Raji (cell line): Measurements from ENCODE around the gene PTPRN2.

Experiments used
- POLR2A ChIP-seq: IDR thresholded peaks from 2 replicates; pipeline ENCODE4 v1.6.1; 2011; ENCODE audit warnings: low read depth, low read length, control low read depth; ENCODE audit not compliant: insufficient read depth

The PTPRN2 gene

GRCh38 chr7:157730614-157731013 is 857.0 kb downstream of the PTPRN2 start:
- no peak for TF ChIP-seq POLR2A

- TF ChIP-seq POLR2A, result no peak
These were observed 858.1 kb downstream of the PTPRN2 start for GRCh38 chr7:157729566-157729965.

- TF ChIP-seq POLR2A, result no peak
These were observed 859.5 kb downstream of the PTPRN2 start for GRCh38 chr7:157727964-157728615.

- TF ChIP-seq POLR2A, result no peak
These were observed 860.9 kb downstream of the PTPRN2 start for GRCh38 chr7:157726764-157727163.

- no peak for TF ChIP-seq POLR2A
These were observed 864.4 kb downstream of the PTPRN2 start for GRCh38 chr7:157723205-157723604.

- TF ChIP-seq POLR2A, result no peak
These were observed 865.2 kb downstream of the PTPRN2 start for GRCh38 chr7:157722137-157723060.

- no peak for TF ChIP-seq POLR2A
These were observed 866.0 kb downstream of the PTPRN2 start for GRCh38 chr7:157721468-157722136.

GRCh38 chr7:157719705-157720655 is 867.6 kb downstream of the PTPRN2 start:
- no peak for TF ChIP-seq POLR2A

- no peak for TF ChIP-seq POLR2A
These were observed 868.5 kb downstream of the PTPRN2 start for GRCh38 chr7:157719008-157719682.

GRCh38 chr7:157718303-157719007 is 869.2 kb downstream of the PTPRN2 start:
- no peak for TF ChIP-seq POLR2A

GRCh38 chr7:157717211-157718174 is 870.1 kb downstream of the PTPRN2 start:
- TF ChIP-seq POLR2A, result no peak

- no peak for TF ChIP-seq POLR2A
These were observed 871.7 kb downstream of the PTPRN2 start for GRCh38 chr7:157715938-157716280.
